GM12878 (cell line): Measurements from ENCODE around the gene RCVRN. TPM values are rescaled to one million over a fixed set of nuclear protein-coding genes. Genes with fewer than 3 reads are reported as not detected.

Experiments
- ATAC-seq: fragments of 200-7000 bp; cut with Tn5 transposase; 3 replicates; pipeline ENCODE4 v1.9.1; 2020; ENCODE audit warnings: mild to moderate bottlenecking, moderate library complexity
- BruUV-seq: library from RNA; stranded (reverse); fragments of 400-500 nt; replicated peaks from 2 replicates; lab custom pipeline; 2021; lab: Mats Ljungman, UMichigan
- CTCF ChIA-PET: fragments of 300-600 bp; sonication (Branson Sonifier 250); formaldehyde crosslinking; extraction: SDS; loops from one replicate; lab custom pipeline; 2021; ENCODE audit warnings: inconsistent platforms; lab: Yijun Ruan, JAX
- POLR2A ChIA-PET: fragments of 350-600 bp; formaldehyde crosslinking; extraction: SDS; loops from one replicate; lab custom pipeline; 2021; ENCODE audit warnings: inconsistent platforms; lab: Charles Lee
- RAD21 ChIA-PET: fragments of 300-600 bp; sonication (Branson Sonifier 250); formaldehyde crosslinking; loops from one replicate; lab custom pipeline; 2023; ENCODE audit warnings: antibody characterized with exemption; ENCODE audit not compliant: unreplicated experiment; lab: Charles Lee
- SMC1A ChIA-PET: fragments of 300-600 bp; sonication (Branson Sonifier 250); formaldehyde crosslinking; loops from one replicate; lab custom pipeline; 2023; ENCODE audit not compliant: unreplicated experiment, uncharacterized antibody; lab: Charles Lee
- DNase-seq: peaks from one replicate; pipeline ENCODE4 v3.0.0-alpha.2; 2011; ENCODE audit warnings: low read depth, low spot score
- FAIRE-seq: peaks from 3 replicates; lab custom pipeline; 2011; peaks lifted over from hg19 to GRCh38; lab: Jason Lieb, UNC
- H2AFZ ChIP-seq: 2 replicates; pipeline ENCODE4 v1.6.0; 2011; ENCODE audit warnings: low read depth, low read length, control low read depth; ENCODE audit not compliant: control insufficient read depth
- H3K27ac ChIP-seq: 2 replicates; pipeline ENCODE4 v1.5.1; 2011; ENCODE audit warnings: control low read depth; ENCODE audit not compliant: control insufficient read depth, insufficient read depth
- H3K27me3 ChIP-seq, 2 experiments: replicated peaks in 1 of 2; 2 replicates each; pipeline versions ENCODE4 v1.6.0 to v1.6.1; 2011; ENCODE audit warnings: low read length in 1 of 2; ENCODE audit not compliant: control insufficient read depth in 2 of 2, insufficient read depth in 2 of 2
- H3K36me3 ChIP-seq, 2 experiments: 2 replicates each; pipeline ENCODE4 v1.5.1; 2011; ENCODE audit warnings: low read length in 1 of 2; ENCODE audit not compliant: control insufficient read depth in 2 of 2, insufficient read depth in 2 of 2
- H3K4me1 ChIP-seq: 2 replicates; pipeline ENCODE4 v1.6.1; 2011; ENCODE audit warnings: mild to moderate bottlenecking, low read length, moderate library complexity, mixed read lengths; ENCODE audit not compliant: control insufficient read depth, insufficient read depth
- H3K4me2 ChIP-seq: 2 replicates; pipeline ENCODE4 v1.6.0; 2011; ENCODE audit warnings: control low read depth; ENCODE audit not compliant: control insufficient read depth, insufficient read depth
- H3K4me3 ChIP-seq: fragments of 200-600 bp; sonication (generic); 2 replicates; pipeline ENCODE4 v1.5.1; 2016
- H3K79me2 ChIP-seq: 2 replicates; pipeline ENCODE4 v1.6.0; 2011; ENCODE audit warnings: low read length; ENCODE audit not compliant: control insufficient read depth, insufficient read depth
- H3K9ac ChIP-seq: 2 replicates; pipeline ENCODE4 v1.8.0; 2011; ENCODE audit warnings: low read length, control low read depth, mixed read lengths; ENCODE audit not compliant: control insufficient read depth, insufficient read depth
- H3K9me3 ChIP-seq: replicated peaks from 3 replicates; pipeline ENCODE4 v1.5.1; 2011; ENCODE audit warnings: mild to moderate bottlenecking, low read length; ENCODE audit not compliant: control insufficient read depth, insufficient read depth
- H4K20me1 ChIP-seq: 2 replicates; pipeline ENCODE4 v1.6.0; 2011; ENCODE audit not compliant: control insufficient read depth, insufficient read depth
- BCL3 ChIP-seq: IDR thresholded peaks from 2 replicates; pipeline ENCODE4 v1.6.1; 2011; ENCODE audit warnings: borderline replicate concordance, low read depth, mild to moderate bottlenecking, moderate library complexity, low read length; ENCODE audit not compliant: insufficient read depth, poor library complexity, severe bottlenecking
- BCLAF1 ChIP-seq: fragments of 450-650 bp; IDR thresholded peaks from 2 replicates; pipeline ENCODE4 v1.6.1; 2017; ENCODE audit warnings: antibody characterized with exemption, mild to moderate bottlenecking, moderate library complexity
- BMI1 ChIP-seq: fragments of 450-650 bp; IDR thresholded peaks from 2 replicates; pipeline ENCODE4 v1.6.1; 2016; ENCODE audit warnings: mild to moderate bottlenecking, moderate library complexity, borderline replicate concordance
- EGR1 ChIP-seq, 2 experiments: IDR thresholded peaks; 1 replicate in 1 of 2; 2 replicates in 1 of 2; pipeline ENCODE4 v1.6.1; 2011 to 2012; ENCODE audit warnings: low read depth in 2 of 2, low read length in 2 of 2, borderline replicate concordance in 1 of 2, mild to moderate bottlenecking in 1 of 2, moderate library complexity in 1 of 2
- ESRRA ChIP-seq: IDR thresholded peaks from 2 replicates; pipeline ENCODE4 v1.6.1; 2012; ENCODE audit warnings: mild to moderate bottlenecking, low read length, improper control_type of control experiment
- FOS ChIP-seq: IDR thresholded peaks from 3 replicates; pipeline ENCODE4 v1.6.1; 2011; ENCODE audit warnings: borderline replicate concordance; ENCODE audit not compliant: insufficient read length; ENCODE audit errors: extremely low read depth
- GABPA ChIP-seq: IDR thresholded peaks from 2 replicates; pipeline ENCODE4 v1.6.1; 2014; ENCODE audit warnings: antibody characterized with exemption, low read depth, mild to moderate bottlenecking, inconsistent platforms
- MAX ChIP-seq: IDR thresholded peaks from 2 replicates; pipeline ENCODE4 v1.6.1; 2012; ENCODE audit warnings: low read depth, low read length, improper control_type of control experiment
- NKRF ChIP-seq: fragments of 450-650 bp; conservative IDR thresholded peaks from 2 replicates; pipeline ENCODE4 v1.6.1; 2017; ENCODE audit warnings: mild to moderate bottlenecking, moderate library complexity
- SKIL ChIP-seq: fragments of 450-650 bp; IDR thresholded peaks from 2 replicates; pipeline ENCODE4 v1.6.1; 2017; ENCODE audit warnings: mild to moderate bottlenecking, low read depth, inconsistent platforms; ENCODE audit not compliant: poor library complexity, severe bottlenecking
- YY1 ChIP-seq: IDR thresholded peaks from 2 replicates; pipeline ENCODE4 v1.6.1; 2011; ENCODE audit warnings: low read depth, mild to moderate bottlenecking, low read length
- WGBS: methylation state at CpG from one replicate; pipeline ENCODE4 v1.1.6; 2016; ENCODE audit warnings: low lambda C conversion rate; ENCODE audit not compliant: insufficient replicate concordance, insufficient coverage; ENCODE audit errors: missing lambda C conversion rate; 5-methylcytosine and 5-hydroxymethylcytosine counted together
- in situ Hi-C: fragments of 300-500 bp; cut with MboI; formaldehyde crosslinking; loops from 9 replicates; pipeline ENCODE4 v1.14.3; 2018; ENCODE audit warnings: mixed read lengths
- intact Hi-C: fragments of 100-400 bp; cut with micrococcal nuclease; formaldehyde crosslinking; loops from one replicate; pipeline ENCODE4 v1.14.2; 2022; ENCODE audit not compliant: unreplicated experiment
- polyA plus RNA-seq, 11 experiments: library from polyadenylated mRNA; depleted of rRNA in 4 of 11; unstranded in 6 of 11; stranded (reverse) in 5 of 11; fragments of >200 nt; fragmentation: Nextera tagmentation in 4 of 11; fragmentation: Illumina TruSeq in 1 of 11; extraction: Ambion mirVana in 4 of 11; extraction: Trizol in 1 of 11; gene quantifications; 1 replicate in 1 of 11; 2 replicates in 10 of 11; pipeline versions ENCODE4 v1.2.1 to v1.2.3, GENCODE V29; 2011 to 2016; ENCODE audit warnings: inconsistent platforms in 2 of 11, missing spikeins in 2 of 11, low read depth in 1 of 11
- total RNA-seq, 4 experiments: library from RNA; depleted of rRNA in 3 of 4; stranded (reverse); fragments of >200 nt in 3 of 4; fragmentation: Illumina TruSeq in 1 of 4; extraction: Trizol in 1 of 4; gene quantifications; 2 replicates each; pipeline versions ENCODE4 v1.2.1 to v1.2.3, GENCODE V29; 2013 to 2021

Gene RCVRN
- total and polyA plus RNA-seq, 10 of the 15 experiments (the other 5 are each of a cell fraction or from before 2014, with no cell fraction given) = 0.07 to 0.23 (median 0.14) TPM; not detected in 6

- ChIA-PET CTCF (no interaction called here), RAD21 (no interaction called here), SMC1A (no interaction called here), POLR2A (no interaction called here)
- Histone ChIP-seq H3K27ac (no peak overlapping the region), H3K36me3 (no peaks in the 10 kb centered on the region), H2AFZ (no peak overlapping the region), H3K79me2 (no peaks in the 10 kb centered on the region), H3K4me1 (no peaks in the 10 kb centered on the region), H4K20me1 (no peaks in the 10 kb centered on the region), H3K4me3 (no peak overlapping the region), H3K4me2 (no peak overlapping the region), H3K27me3 (peaks cover 0 to 4% of the 10 kb centered on the region in 2 experiments; a peak in 1 of 4 replicates), H3K9me3 (no peaks in the 10 kb centered on the region), H3K9ac (no peak overlapping the region)
- TF ChIP-seq BCLAF1 (no peak), BCL3 (no peak), SKIL (no peak), NKRF (no peak), MAX (no peak), EGR1 (IDR thresholded peaks at IDR 0.05; ENCODE audit: borderline replicate concordance in 1 of 2, low read depth in 2 of 2, low read length in 2 of 2) (no peak), BMI1 (no peak), GABPA (no peak), ESRRA (no peak), FOS (no peak), YY1 (no peak)
- FAIRE-seq = no peak
- no peak for DNase-seq
- no TSS peak for BruUV-seq
- ATAC-seq = no peak
- in situ Hi-C loops = loop anchor here (10.0 kb wide), 1 partner anchor 63 kb away; no protein-coding TSS in a partner anchor
- intact Hi-C loops = no loop called here
- WGBS = 30% methylated on average over 9 of the region's 13 CpGs
Measured at GRCh38 chr17:9897372-9897968, 7.6 kb downstream of the RCVRN start.
